ENCODE results near the gene COL7A1. TPM values are rescaled to one million over a fixed set of nuclear protein-coding genes. Genes with fewer than 3 reads are reported as not detected.

The COL7A1 gene
- polyA plus RNA-seq, 1 of the 3 experiments (the other 2 are of a cell fraction): 10.8 TPM

GRCh38 chr3:48639944-48640606 lies 44.9 kb upstream of the COL7A1 start:
- Histone ChIP-seq H3K4me2 (no peak overlapping the region), H2AFZ (ENCODE audit: low read depth) (no peak overlapping the region), H3K9me2 (no peaks in the 10 kb centered on the region), H3K4me3 (ENCODE audit: low read depth in 2 of 2, low read length in 1 of 2) (no peak overlapping the region), H3K9ac (no peak overlapping the region), H3F3A (replicated peaks; ENCODE audit: insufficient read depth) (no peaks in the 10 kb centered on the region), H3K27ac (ENCODE audit: low read depth in 2 of 2, low read length in 1 of 2) (no peak overlapping the region), H3K27me3 (ENCODE audit: insufficient read depth) (no peaks in the 10 kb centered on the region), H3K79me2 (ENCODE audit: insufficient read depth) (0 out of 2 replicates have a peak, but pooled peaks cover 12% of the 10 kb centered on the region), H3K4me1 (ENCODE audit: control insufficient read depth in 1 of 2, insufficient read depth in 2 of 2, low read depth in 1 of 2, low read length in 1 of 2) (peaks cover 9 to 12% of the 10 kb centered on the region in 2 experiments), H3K9me3 (no peaks in the 10 kb centered on the region), H4K20me1 (ENCODE audit: insufficient read depth) (no peaks in the 10 kb centered on the region), H3K36me3 (replicated peaks in 1 of 2; ENCODE audit: control insufficient read depth in 1 of 2, insufficient read depth in 2 of 2, low read length in 1 of 2) (peaks cover 2 to 60% of the 10 kb centered on the region in 2 experiments)
- TF ChIP-seq TAF1 (IDR thresholded peaks at IDR 0.05; ENCODE audit: borderline replicate concordance, low read depth, low read length) (no peak), GATA2 (CRISPR knock-in tag; IDR thresholded peaks at IDR 0.05) (no peak), FOXM1 (IDR thresholded peaks at IDR 0.05; ENCODE audit: low read depth) (no peak), YY1 (IDR thresholded peaks at IDR 0.05; ENCODE audit: low read depth) (no peak), RXRA (IDR thresholded peaks at IDR 0.05; ENCODE audit: borderline replicate concordance, low read depth) (no peak), REST (IDR thresholded peaks at IDR 0.05; ENCODE audit: low read depth, low read length) (no peak), RAD21 (IDR thresholded peaks at IDR 0.05; ENCODE audit: low read length) (no peak), USF2 (IDR thresholded peaks at IDR 0.05; ENCODE audit: borderline replicate concordance, low read depth, low read length) (no peak), FOXJ3 (CRISPR knock-in tag; IDR thresholded peaks at IDR 0.05) (no peak), EZH2phosphoT487 (IDR thresholded peaks at IDR 0.05; ENCODE audit: borderline replicate concordance, low read depth) (no peak), SMC3 (IDR thresholded peaks at IDR 0.05; ENCODE audit: low read depth, low read length) (no peak), FOSL2 (IDR thresholded peaks at IDR 0.05; ENCODE audit: borderline replicate concordance, low read depth) (no peak)
- POLR2A ChIA-PET: no interaction called here
- CTCF ChIA-PET: interaction anchor here (1.1 kb wide), 1 partner anchor 23 kb away, joined by 3 read pairs; no protein-coding TSS in a partner anchor
- no peak for DNase-seq
- 95% methylated on average over 27 of the region's 38 CpGs for WGBS (ENCODE audit: low lambda C conversion rate)

All from SK-N-SH (cell line).